Liver (tissue), 9 donors: Measurements from ENCODE around the gene SYDE2. TPM values are rescaled to one million over a fixed set of nuclear protein-coding genes. Genes with fewer than 3 reads are reported as not detected.
A peak's percentile ranks its signal among the peaks of the same experiment; 100 is the strongest.

Experiments
- DNase-seq: peaks from one replicate; pipeline ENCODE4 v3.0.0-alpha.2; 2017; ENCODE audit warnings: low spot score
- H3K27ac ChIP-seq, 2 donors: one replicate each; pipeline ENCODE4 v1.7.0; 2013; ENCODE audit warnings: inconsistent platforms in 2 of 2, low read length in 2 of 2, control low read depth in 1 of 2, low read depth in 1 of 2, mild to moderate bottlenecking in 1 of 2
- H3K27me3 ChIP-seq, 4 donors: one replicate each; pipeline versions ENCODE4 v1.6.1 to v1.7.0; 2013; ENCODE audit warnings: low read length in 3 of 4, inconsistent platforms in 1 of 4, mild to moderate bottlenecking in 1 of 4, moderate library complexity in 1 of 4; ENCODE audit not compliant: control insufficient read depth in 4 of 4, insufficient read depth in 4 of 4
- H3K36me3 ChIP-seq, 4 donors: one replicate each; pipeline versions ENCODE4 v1.6.1 to v1.7.0; 2013; ENCODE audit warnings: low read length in 3 of 4, mild to moderate bottlenecking in 3 of 4, low read depth in 1 of 4, moderate library complexity in 1 of 4; ENCODE audit not compliant: control insufficient read depth in 4 of 4, insufficient read depth in 3 of 4
- H3K4me1 ChIP-seq, 4 donors: one replicate each; pipeline versions ENCODE4 v1.6.1 to v1.7.0; 2013; ENCODE audit warnings: low read length in 3 of 4, mild to moderate bottlenecking in 3 of 4, moderate library complexity in 1 of 4; ENCODE audit not compliant: control insufficient read depth in 4 of 4, insufficient read depth in 4 of 4
- H3K4me3 ChIP-seq, 3 donors: one replicate each; pipeline versions ENCODE4 v1.6.1 to v1.7.0; 2013; ENCODE audit warnings: low read length in 3 of 3, control low read depth in 1 of 3, low read depth in 1 of 3, mild to moderate bottlenecking in 1 of 3
- H3K9ac ChIP-seq, 2 donors: one replicate each; pipeline ENCODE4 v1.7.0; 2013; ENCODE audit warnings: low read length in 2 of 2, mild to moderate bottlenecking in 2 of 2, moderate library complexity in 2 of 2, control low read depth in 1 of 2, low read depth in 1 of 2
- H3K9me3 ChIP-seq, 4 donors: one replicate each; pipeline versions ENCODE4 v1.6.1 to v1.7.0; 2013; ENCODE audit warnings: low read length in 3 of 4; ENCODE audit not compliant: control insufficient read depth in 4 of 4
- ATF3 ChIP-seq: IDR thresholded peaks from 2 replicates; pipeline ENCODE4 v1.6.1; 2016; ENCODE audit warnings: antibody characterized with exemption
- CTCF ChIP-seq: fragments of 150-350 bp; IDR thresholded peaks from 2 replicates; pipeline ENCODE4 v1.5.1; 2017; ENCODE audit warnings: improper control_type of control experiment, low read depth, low read length; ENCODE audit not compliant: missing input control
- EGR1 ChIP-seq, 2 donors: IDR thresholded peaks; 2 replicates each; pipeline ENCODE4 v1.6.1; 2016 to 2018; ENCODE audit warnings: antibody characterized with exemption in 2 of 2, low read depth in 2 of 2
- FOXA1 ChIP-seq: IDR thresholded peaks from 2 replicates; pipeline ENCODE4 v1.6.1; 2016; ENCODE audit warnings: antibody characterized with exemption
- GABPA ChIP-seq, 2 donors: IDR thresholded peaks in 1 of 2; conservative IDR thresholded peaks in 1 of 2; 2 replicates each; pipeline ENCODE4 v1.6.1; 2016; ENCODE audit warnings: antibody characterized with exemption in 2 of 2, mild to moderate bottlenecking in 1 of 2, moderate library complexity in 1 of 2
- HNF4A ChIP-seq, 2 donors: conservative IDR thresholded peaks; 2 replicates each; pipeline ENCODE4 v1.6.1; 2016; ENCODE audit warnings: antibody characterized with exemption in 2 of 2, mild to moderate bottlenecking in 2 of 2
- HNF4G ChIP-seq: IDR thresholded peaks from 2 replicates; pipeline ENCODE4 v1.6.1; 2016; ENCODE audit warnings: antibody characterized with exemption
- JUND ChIP-seq, 2 donors: IDR thresholded peaks; 2 replicates each; pipeline ENCODE4 v1.6.1; 2016; ENCODE audit warnings: antibody characterized with exemption in 2 of 2
- NR2F2 ChIP-seq: IDR thresholded peaks from 2 replicates; pipeline ENCODE4 v1.6.1; 2016; ENCODE audit warnings: antibody characterized with exemption
- RAD21 ChIP-seq, 2 donors: IDR thresholded peaks; 2 replicates each; pipeline ENCODE4 v1.6.1; 2016; ENCODE audit warnings: antibody characterized with exemption in 2 of 2, mild to moderate bottlenecking in 2 of 2
- SP1 ChIP-seq: IDR thresholded peaks from 2 replicates; pipeline ENCODE4 v1.6.1; 2018; ENCODE audit warnings: antibody characterized with exemption, mild to moderate bottlenecking
- TAF1 ChIP-seq: conservative IDR thresholded peaks from 2 replicates; pipeline ENCODE4 v1.6.1; 2016; ENCODE audit warnings: antibody characterized with exemption, mild to moderate bottlenecking
- YY1 ChIP-seq: IDR thresholded peaks from 2 replicates; pipeline ENCODE4 v1.6.1; 2016; ENCODE audit warnings: antibody characterized with exemption, mild to moderate bottlenecking
- WGBS: extraction: QIAGEN DNeasy Blood & Tissue Kit; methylation state at CpG from one replicate; pipeline ENCODE4 v1.1.7; 2013; 5-methylcytosine and 5-hydroxymethylcytosine counted together
- polyA plus RNA-seq, 2 donors: library from polyadenylated mRNA; stranded (reverse) in 1 of 2; unstranded in 1 of 2; fragments of 200-250 nt in 1 of 2; fragments of >200 nt in 1 of 2; fragmentation: Nextera tagmentation in 1 of 2; extraction: Ambion mirVana in 1 of 2; gene quantifications; one replicate each; pipeline versions ENCODE4 v1.2.1 to v1.2.3, GENCODE V29; 2013 to 2015
- total RNA-seq, 2 donors: library from RNA; depleted of rRNA; stranded (reverse); fragments of >200 nt; gene quantifications; one replicate each; pipeline ENCODE4 v1.2.3, GENCODE V29; 2014
- TF ChIP-seq, protein P1 (sequence below): IDR thresholded peaks from 2 replicates; pipeline ENCODE4 v1.6.1; 2016; ENCODE audit warnings: antibody characterized with exemption
- TF ChIP-seq, protein P2 (sequence below): IDR thresholded peaks from 2 replicates; pipeline ENCODE4 v1.6.1; 2016; ENCODE audit warnings: antibody characterized with exemption, mild to moderate bottlenecking
- TF ChIP-seq, protein P3 (sequence below): IDR thresholded peaks from 2 replicates; pipeline ENCODE4 v1.6.1; 2016; ENCODE audit warnings: antibody characterized with exemption
- donor health status: healthy.
- donor health status: healthy.
- donor health status: healthy.
- donor health status: healthy.
- donor health status: healthy.

Gene SYDE2
- total and polyA plus RNA-seq, 4 donors = 1.3 to 11.5 (median 3.7) TPM

- TF ChIP-seq HNF4G (no peak), FOXA1 (no peak)
- TF ChIP-seq, protein P1, sequence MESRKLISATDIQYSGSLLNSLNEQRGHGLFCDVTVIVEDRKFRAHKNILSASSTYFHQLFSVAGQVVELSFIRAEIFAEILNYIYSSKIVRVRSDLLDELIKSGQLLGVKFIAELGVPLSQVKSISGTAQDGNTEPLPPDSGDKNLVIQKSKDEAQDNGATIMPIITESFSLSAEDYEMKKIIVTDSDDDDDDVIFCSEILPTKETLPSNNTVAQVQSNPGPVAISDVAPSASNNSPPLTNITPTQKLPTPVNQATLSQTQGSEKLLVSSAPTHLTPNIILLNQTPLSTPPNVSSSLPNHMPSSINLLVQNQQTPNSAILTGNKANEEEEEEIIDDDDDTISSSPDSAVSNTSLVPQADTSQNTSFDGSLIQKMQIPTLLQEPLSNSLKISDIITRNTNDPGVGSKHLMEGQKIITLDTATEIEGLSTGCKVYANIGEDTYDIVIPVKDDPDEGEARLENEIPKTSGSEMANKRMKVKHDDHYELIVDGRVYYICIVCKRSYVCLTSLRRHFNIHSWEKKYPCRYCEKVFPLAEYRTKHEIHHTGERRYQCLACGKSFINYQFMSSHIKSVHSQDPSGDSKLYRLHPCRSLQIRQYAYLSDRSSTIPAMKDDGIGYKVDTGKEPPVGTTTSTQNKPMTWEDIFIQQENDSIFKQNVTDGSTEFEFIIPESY = no peak
Observed at GRCh38 chr1:85240643-85241042, 39.8 kb upstream of the SYDE2 start (continued).

- WGBS = 72% methylated on average over 1 of the region's 1 CpG
- Histone ChIP-seq H3K4me3 (no peak overlapping the region), H3K27ac (no peak overlapping the region), H3K4me1 (no peaks in the 10 kb centered on the region), H3K9me3 (no peaks in the 10 kb centered on the region), H3K9ac (no peak overlapping the region), H3K36me3 (no peaks in the 10 kb centered on the region), H3K27me3 (no peaks in the 10 kb centered on the region)
- DNase-seq = no peak
- peak; percentile 85 to 86 for TF ChIP-seq RAD21 (IDR thresholded peaks at IDR 0.05)
- no peak for TF ChIP-seq SP1
- TF ChIP-seq CTCF = peak; percentile 51
Observed at GRCh38 chr1:85240174-85240601, 39.4 kb upstream of the SYDE2 start.

DNA sequence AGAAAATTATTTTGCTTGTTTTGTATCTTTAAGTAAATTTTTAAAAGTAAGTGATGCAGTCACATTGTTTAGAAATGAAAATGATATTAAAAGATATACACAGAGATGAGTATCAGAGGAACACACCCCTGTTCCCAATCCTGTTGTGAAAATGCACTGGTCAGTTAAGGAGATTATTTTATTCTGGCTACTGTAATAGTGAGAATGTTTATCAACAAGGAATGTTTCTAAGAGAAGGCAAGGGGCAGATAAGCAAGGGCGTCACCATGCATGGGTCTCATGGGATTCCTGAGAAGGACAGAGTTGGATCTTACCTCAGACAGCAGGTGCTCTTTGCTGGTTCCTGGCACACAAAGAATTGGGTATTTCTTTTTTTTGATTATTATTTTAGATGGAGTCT lies 36.8 kb upstream of the SYDE2 start:
- H3K4me3 ChIP-seq = no peak overlapping the region
- TF ChIP-seq TAF1 = no peak
- TF ChIP-seq, protein P2, sequence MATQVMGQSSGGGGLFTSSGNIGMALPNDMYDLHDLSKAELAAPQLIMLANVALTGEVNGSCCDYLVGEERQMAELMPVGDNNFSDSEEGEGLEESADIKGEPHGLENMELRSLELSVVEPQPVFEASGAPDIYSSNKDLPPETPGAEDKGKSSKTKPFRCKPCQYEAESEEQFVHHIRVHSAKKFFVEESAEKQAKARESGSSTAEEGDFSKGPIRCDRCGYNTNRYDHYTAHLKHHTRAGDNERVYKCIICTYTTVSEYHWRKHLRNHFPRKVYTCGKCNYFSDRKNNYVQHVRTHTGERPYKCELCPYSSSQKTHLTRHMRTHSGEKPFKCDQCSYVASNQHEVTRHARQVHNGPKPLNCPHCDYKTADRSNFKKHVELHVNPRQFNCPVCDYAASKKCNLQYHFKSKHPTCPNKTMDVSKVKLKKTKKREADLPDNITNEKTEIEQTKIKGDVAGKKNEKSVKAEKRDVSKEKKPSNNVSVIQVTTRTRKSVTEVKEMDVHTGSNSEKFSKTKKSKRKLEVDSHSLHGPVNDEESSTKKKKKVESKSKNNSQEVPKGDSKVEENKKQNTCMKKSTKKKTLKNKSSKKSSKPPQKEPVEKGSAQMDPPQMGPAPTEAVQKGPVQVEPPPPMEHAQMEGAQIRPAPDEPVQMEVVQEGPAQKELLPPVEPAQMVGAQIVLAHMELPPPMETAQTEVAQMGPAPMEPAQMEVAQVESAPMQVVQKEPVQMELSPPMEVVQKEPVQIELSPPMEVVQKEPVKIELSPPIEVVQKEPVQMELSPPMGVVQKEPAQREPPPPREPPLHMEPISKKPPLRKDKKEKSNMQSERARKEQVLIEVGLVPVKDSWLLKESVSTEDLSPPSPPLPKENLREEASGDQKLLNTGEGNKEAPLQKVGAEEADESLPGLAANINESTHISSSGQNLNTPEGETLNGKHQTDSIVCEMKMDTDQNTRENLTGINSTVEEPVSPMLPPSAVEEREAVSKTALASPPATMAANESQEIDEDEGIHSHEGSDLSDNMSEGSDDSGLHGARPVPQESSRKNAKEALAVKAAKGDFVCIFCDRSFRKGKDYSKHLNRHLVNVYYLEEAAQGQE = no peak
- no peak for TF ChIP-seq ATF3
- no peak for TF ChIP-seq YY1
- TF ChIP-seq SP1 = no peak
- TF ChIP-seq RAD21 (IDR thresholded peaks at IDR 0.05) = no peak
- no peak for TF ChIP-seq NR2F2
- no peak for TF ChIP-seq EGR1 (IDR thresholded peaks at IDR 0.05; ENCODE audit: low read depth in 2 of 2)
- TF ChIP-seq FOXA1 = no peak
- TF ChIP-seq, protein P3, sequence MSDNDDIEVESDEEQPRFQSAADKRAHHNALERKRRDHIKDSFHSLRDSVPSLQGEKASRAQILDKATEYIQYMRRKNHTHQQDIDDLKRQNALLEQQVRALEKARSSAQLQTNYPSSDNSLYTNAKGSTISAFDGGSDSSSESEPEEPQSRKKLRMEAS = no peak
- TF ChIP-seq GABPA (IDR thresholded peaks at IDR 0.05 in 1 of 2, conservative IDR thresholded peaks at IDR 0.05 in 1 of 2) = no peak
- TF ChIP-seq JUND (IDR thresholded peaks at IDR 0.05) = no peak
- TF ChIP-seq HNF4A (conservative IDR thresholded peaks at IDR 0.05) = no peak
- TF ChIP-seq CTCF = no peak
- no peak for DNase-seq
- H3K27me3 ChIP-seq = no peaks in the 10 kb centered on the region
- H3K9me3 ChIP-seq = no peaks in the 10 kb centered on the region
- WGBS = 92% methylated on average over 1 of the region's 1 CpG
- no peak overlapping the region for H3K9ac ChIP-seq
- H3K4me1 ChIP-seq = no peaks in the 10 kb centered on the region
- H3K27ac ChIP-seq = no peak overlapping the region
- no peaks in the 10 kb centered on the region for H3K36me3 ChIP-seq
